CD4-positive, CD25-positive, alpha-beta regulatory T cell (primary cell): Measurements from ENCODE around the gene ADGRB3. TPM values are rescaled to one million over a fixed set of nuclear protein-coding genes. Genes with fewer than 3 reads are reported as not detected.

Experiments used
- ATAC-seq, 2 donors: fragments of 150-1000 bp; cut with Tn5 transposase; one replicate each; pipeline ENCODE4 v1.10.0; 2021; ENCODE audit warnings: low read depth in 2 of 2, moderate number of reproducible peaks in 2 of 2, moderate library complexity in 1 of 2
- DNase-seq, 3 donors: peaks; one replicate each; pipeline versions ENCODE4 v3.0.0 to v3.0.0-alpha.2; 2012 to 2022; ENCODE audit warnings: mixed read lengths in 1 of 3
- H3K27ac ChIP-seq: one replicate; pipeline ENCODE4 v1.7.0; 2013; ENCODE audit warnings: mild to moderate bottlenecking, low read length; ENCODE audit not compliant: insufficient read depth, poor library complexity, severe bottlenecking
- H3K27me3 ChIP-seq: one replicate; pipeline ENCODE4 v1.7.0; 2013; ENCODE audit warnings: low read length; ENCODE audit not compliant: control insufficient read depth, insufficient read depth
- H3K36me3 ChIP-seq: one replicate; pipeline ENCODE4 v1.7.0; 2013; ENCODE audit warnings: mild to moderate bottlenecking, low read length, moderate library complexity; ENCODE audit not compliant: control insufficient read depth, insufficient read depth
- H3K4me1 ChIP-seq: 2 replicates; pipeline ENCODE4 v1.7.0; 2013; ENCODE audit warnings: mild to moderate bottlenecking, low read length; ENCODE audit not compliant: insufficient read depth, control insufficient read depth, poor library complexity, severe bottlenecking
- H3K4me3 ChIP-seq: one replicate; pipeline ENCODE4 v1.7.0; 2013; ENCODE audit warnings: low read depth, mild to moderate bottlenecking, low read length, moderate library complexity
- H3K9me3 ChIP-seq, 2 experiments: 1 replicate in 1 of 2; 2 replicates in 1 of 2; pipeline ENCODE4 v1.7.0; 2013; ENCODE audit warnings: low read length in 2 of 2, mild to moderate bottlenecking in 1 of 2, moderate library complexity in 1 of 2; ENCODE audit not compliant: control insufficient read depth in 2 of 2
- H3K27ac Mint-ChIP-seq, 3 donors: one replicate each; pipeline ENCODE4 v1.8.0; 2020 to 2022; ENCODE audit warnings: mild to moderate bottlenecking in 3 of 3, mixed read lengths in 3 of 3, moderate library complexity in 2 of 3
- H3K27me3 Mint-ChIP-seq: one replicate; pipeline ENCODE4 v1.8.0; 2022; ENCODE audit warnings: mild to moderate bottlenecking, mixed read lengths
- H3K36me3 Mint-ChIP-seq: one replicate; pipeline ENCODE4 v1.8.0; 2020; ENCODE audit warnings: mixed read lengths
- H3K4me1 Mint-ChIP-seq, 4 donors: one replicate each; pipeline ENCODE4 v1.8.0; 2020 to 2022; ENCODE audit warnings: mixed read lengths in 4 of 4, mild to moderate bottlenecking in 1 of 4
- H3K4me3 Mint-ChIP-seq, 4 donors: one replicate each; pipeline ENCODE4 v1.8.0; 2020 to 2022; ENCODE audit warnings: mild to moderate bottlenecking in 4 of 4, mixed read lengths in 4 of 4, moderate library complexity in 3 of 4
- H3K9me3 Mint-ChIP-seq, 7 donors: one replicate each; pipeline ENCODE4 v1.8.0; 2020 to 2022; ENCODE audit warnings: mixed read lengths in 7 of 7, mild to moderate bottlenecking in 3 of 7, moderate library complexity in 2 of 7
- polyA plus RNA-seq, 4 donors: library from polyadenylated mRNA; unstranded; fragments of 300-500 nt; fragmentation: Illumina TruSeq; gene quantifications; one replicate each; pipeline ENCODE4 v1.2.3, GENCODE V29; 2021
- total RNA-seq: library from RNA; stranded (reverse); gene quantifications from one replicate; pipeline ENCODE4 v1.2.3, GENCODE V29; 2022

Gene ADGRB3
- total and polyA plus RNA-seq, 5 donors from 2014 or later: not detected

DNA sequence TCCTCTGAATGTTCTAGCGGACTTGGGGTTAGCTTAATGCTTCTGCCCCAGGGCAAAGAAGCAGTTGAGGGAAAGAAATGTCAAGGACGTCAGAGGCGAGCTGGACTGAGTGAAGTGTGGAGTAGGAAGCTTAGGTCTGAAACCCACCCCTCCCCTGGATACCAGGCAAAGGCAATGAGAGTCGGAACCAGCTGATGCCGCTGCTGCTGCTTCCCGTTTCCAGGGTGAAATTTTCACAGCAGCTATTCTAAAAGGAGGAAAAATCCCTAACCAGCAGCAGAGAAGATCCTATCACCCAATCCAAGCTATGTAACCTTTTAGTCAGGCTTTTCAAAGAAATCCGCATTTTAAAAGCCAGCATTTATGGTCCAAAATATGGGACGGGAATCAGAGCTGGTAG, 597.4 kb downstream of the ADGRB3 start:
- H3K9me3 ChIP-seq: no peaks in the 10 kb centered on the region
- no peak for ATAC-seq
- H3K4me3 Mint-ChIP-seq: no peak overlapping the region

DNA sequence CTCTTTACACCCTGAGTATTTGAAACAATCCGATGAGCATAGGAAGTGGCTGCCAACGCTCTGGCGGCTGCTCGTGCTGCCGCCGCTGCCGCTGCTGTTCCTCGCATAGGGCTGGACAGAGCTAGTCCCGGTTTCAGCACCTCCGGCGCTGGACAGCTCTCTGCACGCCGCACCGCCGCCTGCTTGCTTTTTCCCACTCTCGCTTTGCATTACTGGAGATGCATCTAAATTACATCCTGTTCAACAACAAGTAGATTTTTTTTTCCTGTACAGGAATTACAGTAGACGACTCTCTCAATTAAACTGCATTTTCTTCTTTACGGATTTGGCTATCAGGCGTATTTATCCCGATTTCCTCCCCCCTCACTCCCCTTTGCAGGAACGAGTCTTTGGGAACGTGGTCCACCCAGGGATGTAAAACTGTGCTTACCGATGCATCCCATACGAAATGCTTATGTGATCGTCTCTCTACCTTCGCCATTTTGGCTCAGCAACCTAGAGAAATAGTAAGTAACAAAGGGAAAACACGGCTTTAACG, 597.9 kb downstream of the ADGRB3 start:
- Histone ChIP-seq H3K27ac (no peak overlapping the region), H3K4me3 (no peak overlapping the region), H3K36me3 (no peaks in the 10 kb centered on the region), H3K9me3 (no peaks in the 10 kb centered on the region), H3K4me1 (no peaks in the 10 kb centered on the region), H3K27me3 (no peaks in the 10 kb centered on the region)
- H3K36me3 Mint-ChIP-seq: no peaks in the 10 kb centered on the region
- peaks cover 0 to 4% (median 2%) of the 10 kb centered on the region in 7 donors for H3K9me3 Mint-ChIP-seq
- H3K27me3 Mint-ChIP-seq: no peaks in the 10 kb centered on the region
- H3K27ac Mint-ChIP-seq: no peak overlapping the region
- no peaks in the 10 kb centered on the region for H3K4me1 Mint-ChIP-seq
- ATAC-seq: peak in 1 of 2 donors; percentile 37
- H3K4me3 Mint-ChIP-seq: no peak overlapping the region
- DNase-seq: peak in 1 of 3 donors; percentile 44

More for the DNA sequence above, 597.4 kb downstream of the ADGRB3 start:
- Mint-ChIP-seq H3K27me3 (no peaks in the 10 kb centered on the region), H3K4me1 (no peaks in the 10 kb centered on the region), H3K36me3 (no peaks in the 10 kb centered on the region), H3K27ac (no peak overlapping the region), H3K9me3 (peaks cover 0 to 4% (median 2%) of the 10 kb centered on the region in 7 donors)
- Histone ChIP-seq H3K36me3 (no peaks in the 10 kb centered on the region), H3K27ac (no peak overlapping the region), H3K4me3 (no peak overlapping the region), H3K27me3 (no peaks in the 10 kb centered on the region), H3K4me1 (no peaks in the 10 kb centered on the region)
- DNase-seq: no peak

- Histone ChIP-seq H3K4me1 (no peaks in the 10 kb centered on the region), H3K4me3 (no peak overlapping the region), H3K36me3 (no peaks in the 10 kb centered on the region), H3K27me3 (no peaks in the 10 kb centered on the region), H3K27ac (no peak overlapping the region), H3K9me3 (no peaks in the 10 kb centered on the region)
- no peak for DNase-seq
- ATAC-seq: no peak
- Mint-ChIP-seq H3K4me1 (no peaks in the 10 kb centered on the region), H3K36me3 (no peaks in the 10 kb centered on the region), H3K27me3 (no peaks in the 10 kb centered on the region), H3K4me3 (no peak overlapping the region), H3K9me3 (peaks cover 0 to 1% (median 0%) of the 10 kb centered on the region in 7 donors), H3K27ac (no peak overlapping the region)
Observed at GRCh38 chr6:69238067-69238466, 603.0 kb downstream of the ADGRB3 start.

GRCh38 chr6:69246983-69247382, 611.9 kb downstream of the ADGRB3 start:
- Mint-ChIP-seq H3K4me1 (no peaks in the 10 kb centered on the region), H3K9me3 (peaks cover 0 to 7% (median 0%) of the 10 kb centered on the region in 7 donors), H3K27ac (no peak overlapping the region)

DNA sequence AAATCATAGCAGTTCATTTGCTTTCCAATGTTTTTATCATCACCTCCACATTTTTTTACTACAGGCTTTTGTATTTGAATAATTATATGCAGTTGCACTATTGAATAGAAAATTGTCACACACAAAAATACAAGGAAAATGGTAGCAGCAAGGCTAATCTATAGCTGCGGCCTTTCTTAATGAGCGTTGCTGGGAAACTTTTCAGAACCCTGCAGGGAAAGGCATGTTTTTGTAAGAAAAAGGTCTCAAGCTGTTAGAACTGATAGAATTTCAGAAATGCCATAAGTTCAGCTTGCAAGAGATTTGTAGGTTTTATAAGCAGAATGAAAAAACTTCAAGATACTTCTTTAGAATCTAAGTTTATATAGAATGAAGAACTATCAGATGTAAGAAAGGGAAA, 625.9 kb downstream of the ADGRB3 start:
- H3K36me3 Mint-ChIP-seq: no peaks in the 10 kb centered on the region
- H3K9me3 Mint-ChIP-seq: peaks cover 2 to 9% (median 6%) of the 10 kb centered on the region in 7 donors
- H3K9me3 ChIP-seq: peaks cover 0 to 1% of the 10 kb centered on the region in 2 experiments
- no peak for DNase-seq
- H3K27ac Mint-ChIP-seq: no peak overlapping the region
- no peaks in the 10 kb centered on the region for H3K4me1 ChIP-seq
- H3K4me3 ChIP-seq: no peak overlapping the region
- no peak for ATAC-seq
- H3K27ac ChIP-seq: no peak overlapping the region
- no peaks in the 10 kb centered on the region for H3K36me3 ChIP-seq
- no peaks in the 10 kb centered on the region for H3K27me3 Mint-ChIP-seq
- H3K4me1 Mint-ChIP-seq: no peaks in the 10 kb centered on the region
- H3K4me3 Mint-ChIP-seq: no peak overlapping the region
- no peaks in the 10 kb centered on the region for H3K27me3 ChIP-seq

More at GRCh38 chr6:69246983-69247382, 611.9 kb downstream of the ADGRB3 start:
- no peaks in the 10 kb centered on the region for H3K4me1 ChIP-seq
- no peaks in the 10 kb centered on the region for H3K27me3 Mint-ChIP-seq
- ATAC-seq (no peak), DNase-seq (no peak)
- no peak overlapping the region for H3K4me3 Mint-ChIP-seq
- no peaks in the 10 kb centered on the region for H3K36me3 Mint-ChIP-seq
- H3K36me3 ChIP-seq: no peaks in the 10 kb centered on the region
- H3K27ac ChIP-seq: no peak overlapping the region
- H3K4me3 ChIP-seq: no peak overlapping the region
- no peaks in the 10 kb centered on the region for H3K9me3 ChIP-seq
- H3K27me3 ChIP-seq: no peaks in the 10 kb centered on the region

- peaks cover 0 to 7% (median 5%) of the 10 kb centered on the region in 7 donors for H3K9me3 Mint-ChIP-seq
- H3K27ac Mint-ChIP-seq: no peak overlapping the region
- H3K27ac ChIP-seq: no peak overlapping the region
- H3K36me3 ChIP-seq: no peaks in the 10 kb centered on the region
- H3K4me3 Mint-ChIP-seq: no peak overlapping the region
- H3K4me1 ChIP-seq: no peaks in the 10 kb centered on the region
- H3K36me3 Mint-ChIP-seq: no peaks in the 10 kb centered on the region
- ATAC-seq: no peak
- no peaks in the 10 kb centered on the region for H3K27me3 ChIP-seq
- no peaks in the 10 kb centered on the region for H3K4me1 Mint-ChIP-seq
- H3K9me3 ChIP-seq: peaks cover 0 to 1% of the 10 kb centered on the region in 2 experiments
- H3K27me3 Mint-ChIP-seq: no peaks in the 10 kb centered on the region
- no peak overlapping the region for H3K4me3 ChIP-seq
- DNase-seq: no peak
Observed at GRCh38 chr6:69263297-69263696, 628.2 kb downstream of the ADGRB3 start.

DNA sequence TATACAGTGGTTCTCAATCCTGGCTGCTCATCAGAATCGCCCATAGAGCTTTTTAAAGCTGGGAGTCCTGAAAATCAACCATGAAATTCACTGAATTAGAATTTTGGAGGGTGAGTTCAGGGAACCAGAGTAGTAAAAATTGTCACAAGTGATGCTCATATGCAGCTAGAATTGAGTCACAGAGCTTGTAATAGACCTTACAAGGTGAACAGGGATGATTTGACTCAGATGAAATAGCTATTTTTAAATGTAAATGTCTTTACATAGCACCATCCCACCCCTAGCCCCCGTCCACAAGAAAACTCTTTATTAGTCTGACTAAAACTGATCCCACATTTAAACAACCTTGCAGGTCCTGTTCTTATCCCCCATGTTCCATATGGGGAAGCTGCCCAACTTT, 630.0 kb downstream of the ADGRB3 start:
- no peak overlapping the region for H3K27ac Mint-ChIP-seq
- no peak for DNase-seq
- no peak overlapping the region for H3K4me3 Mint-ChIP-seq
- no peaks in the 10 kb centered on the region for H3K4me1 Mint-ChIP-seq
- H3K27ac ChIP-seq: no peak overlapping the region
- H3K9me3 Mint-ChIP-seq: peaks cover 0 to 6% (median 4%) of the 10 kb centered on the region in 7 donors
- no peaks in the 10 kb centered on the region for H3K27me3 Mint-ChIP-seq
- no peaks in the 10 kb centered on the region for H3K9me3 ChIP-seq
- no peaks in the 10 kb centered on the region for H3K4me1 ChIP-seq
- no peaks in the 10 kb centered on the region for H3K27me3 ChIP-seq
- ATAC-seq: no peak
- no peaks in the 10 kb centered on the region for H3K36me3 Mint-ChIP-seq
- H3K4me3 ChIP-seq: no peak overlapping the region
- no peaks in the 10 kb centered on the region for H3K36me3 ChIP-seq

GRCh38 chr6:69265706-69266105, 630.6 kb downstream of the ADGRB3 start:
- Mint-ChIP-seq H3K27ac (no peak overlapping the region), H3K27me3 (no peaks in the 10 kb centered on the region), H3K4me1 (no peaks in the 10 kb centered on the region), H3K36me3 (no peaks in the 10 kb centered on the region), H3K4me3 (no peak overlapping the region), H3K9me3 (peaks cover 0 to 6% (median 4%) of the 10 kb centered on the region in 7 donors)
- H3K27me3 ChIP-seq: no peaks in the 10 kb centered on the region
- DNase-seq (no peak), ATAC-seq (no peak)
- H3K36me3 ChIP-seq: no peaks in the 10 kb centered on the region
- no peaks in the 10 kb centered on the region for H3K9me3 ChIP-seq
- no peak overlapping the region for H3K4me3 ChIP-seq
- H3K4me1 ChIP-seq: no peaks in the 10 kb centered on the region
- no peak overlapping the region for H3K27ac ChIP-seq
